H9 (cell line): ENCODE measurements around the gene TTC14. TPM values are rescaled to one million over a fixed set of nuclear protein-coding genes. Genes with fewer than 3 reads are reported as not detected.

ENCODE experiments used
- DNase-seq: peaks from one replicate; pipeline ENCODE4 v3.0.0-alpha.2; 2017
- H2AFZ ChIP-seq: one replicate; pipeline ENCODE4 v1.6.1; 2013; ENCODE audit warnings: mild to moderate bottlenecking, low read length, control low read depth, moderate library complexity
- H2AK5ac ChIP-seq: 2 replicates; pipeline ENCODE4 v1.6.1; 2013; ENCODE audit warnings: low read length, control low read depth, mixed read lengths; ENCODE audit not compliant: insufficient read length
- H2BK120ac ChIP-seq: one replicate; pipeline ENCODE4 v1.6.1; 2013; ENCODE audit warnings: low read depth, mild to moderate bottlenecking, low read length, control low read depth, inconsistent platforms; ENCODE audit not compliant: poor library complexity, severe bottlenecking
- H2BK12ac ChIP-seq: 2 replicates; pipeline ENCODE4 v1.6.1; 2013; ENCODE audit warnings: low read length, control low read depth, mixed read lengths, low read depth; ENCODE audit not compliant: insufficient read length
- H2BK15ac ChIP-seq: 2 replicates; pipeline ENCODE4 v1.6.1; 2013; ENCODE audit warnings: low read depth, low read length, control low read depth
- H2BK20ac ChIP-seq: one replicate; pipeline ENCODE4 v1.6.1; 2013; ENCODE audit warnings: low read depth, mild to moderate bottlenecking, low read length, control low read depth, inconsistent platforms; ENCODE audit not compliant: poor library complexity, severe bottlenecking
- H2BK5ac ChIP-seq: 2 replicates; pipeline ENCODE4 v1.6.1; 2013; ENCODE audit warnings: low read length, control low read depth, mixed read lengths; ENCODE audit not compliant: insufficient read length
- H3K14ac ChIP-seq: 2 replicates; pipeline ENCODE4 v1.6.1; 2013; ENCODE audit warnings: low read length, control low read depth; ENCODE audit not compliant: insufficient read depth
- H3K18ac ChIP-seq: 2 replicates; pipeline ENCODE4 v1.6.1; 2013; ENCODE audit warnings: low read depth, mild to moderate bottlenecking, mixed read lengths, low read length, control low read depth; ENCODE audit not compliant: insufficient read length
- H3K23ac ChIP-seq: 2 replicates; pipeline ENCODE4 v1.6.1; 2013; ENCODE audit warnings: low read length, control low read depth, mixed read lengths, low read depth; ENCODE audit not compliant: insufficient read length
- H3K23me2 ChIP-seq: 2 replicates; pipeline ENCODE4 v1.6.1; 2013; ENCODE audit warnings: low read depth, mild to moderate bottlenecking, mixed read lengths, low read length, control low read depth; ENCODE audit not compliant: insufficient read length, poor library complexity, severe bottlenecking
- H3K27ac ChIP-seq: 2 replicates; pipeline ENCODE4 v1.5.1; 2013; ENCODE audit warnings: low read length, control low read depth, mixed read lengths, low read depth; ENCODE audit not compliant: insufficient read length
- H3K27me3 ChIP-seq: 2 replicates; pipeline ENCODE4 v1.6.1; 2013; ENCODE audit warnings: low read length, control low read depth, inconsistent platforms; ENCODE audit not compliant: insufficient read depth
- H3K4ac ChIP-seq: 2 replicates; pipeline ENCODE4 v1.6.1; 2013; ENCODE audit warnings: low read depth, mild to moderate bottlenecking, control low read depth, inconsistent platforms, low read length, moderate library complexity
- H3K4me1 ChIP-seq: 2 replicates; pipeline ENCODE4 v1.6.1; 2013; ENCODE audit warnings: low read length, control low read depth, inconsistent platforms; ENCODE audit not compliant: insufficient read depth
- H3K4me2 ChIP-seq: 2 replicates; pipeline ENCODE4 v1.6.1; 2013; ENCODE audit warnings: low read length, control low read depth, mixed read lengths; ENCODE audit not compliant: insufficient read length, insufficient read depth
- H3K56ac ChIP-seq: 2 replicates; pipeline ENCODE4 v1.6.1; 2013; ENCODE audit warnings: low read depth, mild to moderate bottlenecking, mixed read lengths, low read length, control low read depth; ENCODE audit not compliant: insufficient read length
- H3K79me1 ChIP-seq: 2 replicates; pipeline ENCODE4 v1.6.1; 2013; ENCODE audit warnings: low read depth, mild to moderate bottlenecking, moderate library complexity, low read length, control low read depth, inconsistent platforms; ENCODE audit not compliant: insufficient read depth, poor library complexity, severe bottlenecking
- H3K79me2 ChIP-seq: 2 replicates; pipeline ENCODE4 v1.6.1; 2013; ENCODE audit warnings: low read length, control low read depth, inconsistent platforms; ENCODE audit not compliant: insufficient read depth
- H3K9ac ChIP-seq: 2 replicates; pipeline ENCODE4 v1.6.1; 2013; ENCODE audit warnings: low read length, control low read depth, mixed read lengths; ENCODE audit not compliant: insufficient read length; ENCODE audit errors: extremely low read depth
- H3K9me3 ChIP-seq: one replicate; pipeline ENCODE4 v1.6.1; 2013; ENCODE audit warnings: low read depth, low read length, inconsistent platforms; ENCODE audit not compliant: control insufficient read depth
- H3T11ph ChIP-seq: one replicate; pipeline ENCODE4 v1.6.1; 2013; ENCODE audit warnings: mild to moderate bottlenecking, low read length, control low read depth, inconsistent platforms
- H4K20me1 ChIP-seq: one replicate; pipeline ENCODE4 v1.6.1; 2013; ENCODE audit not compliant: control insufficient read depth, insufficient read length, insufficient read depth
- H4K5ac ChIP-seq: 2 replicates; pipeline ENCODE4 v1.6.1; 2013; ENCODE audit warnings: low read depth, mild to moderate bottlenecking, mixed read lengths, low read length, control low read depth; ENCODE audit not compliant: insufficient read length
- H4K8ac ChIP-seq: replicated peaks from 2 replicates; pipeline ENCODE4 v1.6.1; 2013; ENCODE audit warnings: low read length, control low read depth, mixed read lengths, low read depth; ENCODE audit not compliant: insufficient read length
- H4K91ac ChIP-seq: 2 replicates; pipeline ENCODE4 v1.6.1; 2013; ENCODE audit warnings: low read depth, mild to moderate bottlenecking, moderate library complexity, mixed read lengths, low read length, control low read depth; ENCODE audit not compliant: insufficient read length
- H3K27ac Mint-ChIP-seq, 3 experiments: 2 replicates in 2 of 3; 3 replicates in 1 of 3; pipeline ENCODE4 v1.8.0; 2020 to 2021; ENCODE audit warnings: mixed read lengths in 3 of 3, mild to moderate bottlenecking in 1 of 3, moderate library complexity in 1 of 3
- H3K27me3 Mint-ChIP-seq: 2 replicates; pipeline ENCODE4 v1.8.0; 2021; ENCODE audit warnings: low read depth, mild to moderate bottlenecking, moderate library complexity, mixed read lengths
- H3K36me3 Mint-ChIP-seq, 3 experiments: 2 replicates in 2 of 3; 3 replicates in 1 of 3; pipeline ENCODE4 v1.8.0; 2020 to 2021; ENCODE audit warnings: low read depth in 3 of 3, mixed read lengths in 3 of 3; ENCODE audit not compliant: insufficient read depth in 1 of 3
- H3K4me1 Mint-ChIP-seq, 2 experiments: 2 replicates each; pipeline ENCODE4 v1.8.0; 2020; ENCODE audit warnings: mixed read lengths in 2 of 2
- H3K4me3 Mint-ChIP-seq, 2 experiments: 2 replicates in 1 of 2; 3 replicates in 1 of 2; pipeline ENCODE4 v1.8.0; 2020 to 2021; ENCODE audit warnings: mild to moderate bottlenecking in 2 of 2, mixed read lengths in 2 of 2, moderate library complexity in 1 of 2
- H3K9me3 Mint-ChIP-seq, 2 experiments: 2 replicates in 1 of 2; 3 replicates in 1 of 2; pipeline ENCODE4 v1.8.0; 2020; ENCODE audit warnings: mild to moderate bottlenecking in 2 of 2, mixed read lengths in 2 of 2, moderate library complexity in 1 of 2
- CTCF ChIP-seq: fragments of 200-600 bp; sonication (generic); conservative IDR thresholded peaks from 3 replicates; pipeline ENCODE4 v1.8.0; 2021; ENCODE audit warnings: antibody characterized with exemption, mild to moderate bottlenecking
- WGBS: extraction: QIAGEN DNeasy Blood & Tissue Kit; methylation state at CpG from one replicate; pipeline ENCODE4 v1.1.7; 2013; ENCODE audit warnings: missing lambda C conversion rate, low lambda C conversion rate, mixed read lengths; ENCODE audit not compliant: insufficient read length; ENCODE audit errors: extremely low coverage; 5-methylcytosine and 5-hydroxymethylcytosine counted together
- total RNA-seq: library from RNA; stranded (reverse); gene quantifications from 2 replicates; pipeline ENCODE4 v1.2.1, GENCODE V29; 2021

The TTC14 gene
- total RNA-seq, 1 experiment from 2014 or later = 28.4 TPM

- TF ChIP-seq CTCF = peak; percentile 70
- Histone ChIP-seq H2AFZ (no peak overlapping the region), H3K14ac (no peak overlapping the region)
Observed at GRCh38 chr3:180594631-180595558, 7.1 kb upstream of the TTC14 start.

More at GRCh38 chr3:180594631-180595558, 7.1 kb upstream of the TTC14 start:
- DNase-seq = no peak
- H2BK15ac ChIP-seq = no peak overlapping the region
- H4K20me1 ChIP-seq = no peaks in the 10 kb centered on the region
- H3K9me3 ChIP-seq = no peaks in the 10 kb centered on the region
- H3K56ac ChIP-seq = no peak overlapping the region
- no peak overlapping the region for H3K27ac ChIP-seq
- no peaks in the 10 kb centered on the region for H3K23me2 ChIP-seq
- no peak overlapping the region for H3T11ph ChIP-seq
- H3K4me2 ChIP-seq = no peak overlapping the region
- H3K27me3 ChIP-seq = no peaks in the 10 kb centered on the region
- no peak overlapping the region for H3K4me3 Mint-ChIP-seq
- H3K23ac ChIP-seq = no peak overlapping the region
- H3K4ac ChIP-seq = no peak overlapping the region
- H2BK120ac ChIP-seq = no peak overlapping the region
- 0 out of 5 replicates have a peak, but pooled peaks cover 0 to under 1% of the 10 kb centered on the region in 2 experiments for H3K9me3 Mint-ChIP-seq
- no peaks in the 10 kb centered on the region for H3K4me1 Mint-ChIP-seq
- H3K79me2 ChIP-seq = no peaks in the 10 kb centered on the region
- no peak overlapping the region for H4K8ac ChIP-seq
- no peaks in the 10 kb centered on the region for H3K4me1 ChIP-seq
- no peak overlapping the region for H4K5ac ChIP-seq
- no CpG with 5 or more reads among the region's 2 CpGs for WGBS
- H3K36me3 Mint-ChIP-seq = no peaks in the 10 kb centered on the region
- no peak overlapping the region for H3K18ac ChIP-seq
- H2AK5ac ChIP-seq = no peak overlapping the region
- H3K79me1 ChIP-seq = no peaks in the 10 kb centered on the region
- H3K27ac Mint-ChIP-seq = no peak overlapping the region
- H2BK5ac ChIP-seq = no peak overlapping the region
- no peak overlapping the region for H2BK20ac ChIP-seq
- H3K9ac ChIP-seq = no peak overlapping the region
- H3K27me3 Mint-ChIP-seq = peaks cover 32% of the 10 kb centered on the region
- no peak overlapping the region for H4K91ac ChIP-seq
- no peak overlapping the region for H2BK12ac ChIP-seq
